ENCODE results near the gene PGS1.

PGS1 gene

DNA sequence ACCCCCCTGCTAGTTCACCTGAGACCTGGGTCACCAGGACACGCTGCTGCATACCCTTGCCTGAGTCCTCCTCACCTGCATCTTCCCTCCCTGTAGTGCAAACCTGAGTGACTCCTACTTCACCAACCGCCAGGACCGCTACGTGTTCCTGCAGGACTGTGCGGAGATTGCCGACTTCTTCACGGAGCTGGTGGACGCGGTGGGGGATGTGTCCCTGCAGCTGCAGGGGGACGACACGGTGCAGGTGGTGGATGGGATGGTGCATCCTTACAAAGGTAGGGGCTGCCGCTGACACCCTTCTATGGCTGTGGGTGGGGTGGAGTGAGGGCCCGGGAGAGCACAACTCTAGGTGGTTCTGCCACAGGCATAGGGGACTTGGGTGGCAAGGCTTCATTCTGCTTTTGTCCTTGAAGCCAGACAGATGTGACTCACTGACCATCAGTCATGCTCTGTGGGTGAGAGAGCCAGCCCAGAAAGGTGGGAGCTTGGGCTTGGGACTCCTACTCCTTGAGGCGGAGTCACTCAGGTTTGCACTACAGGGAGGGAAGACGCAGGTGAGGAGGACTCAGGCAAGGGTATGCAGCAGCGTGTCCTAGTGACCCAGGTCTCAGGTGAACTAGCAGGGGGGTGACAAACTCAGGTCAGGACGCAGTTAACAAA, 22.3 kb downstream of the PGS1 start:
- Histone ChIP-seq H3K9me3 (ENCODE audit: low read depth, low read length) (no peaks in the 10 kb centered on the region), H3K9ac (ENCODE audit: insufficient read length) (no peak overlapping the region), H3K4me3 (no peak overlapping the region), H3K36me3 (ENCODE audit: insufficient read depth, low read length) (peaks cover 79% of the 10 kb centered on the region; the same call in 1 of the 2 replicates), H3K27ac (no peak overlapping the region)
- no peak for TF ChIP-seq POLR2AphosphoS5 (IDR thresholded peaks at IDR 0.05; ENCODE audit: borderline replicate concordance, low read depth, low read length)
- TF ChIP-seq FOXP2 (optimal IDR thresholded peaks at IDR 0.05; ENCODE audit: control extremely low read depth, extremely low read length, insufficient read depth), result no peak
- TF ChIP-seq EZH2 (IDR thresholded peaks at IDR 0.05), result no peak
- no peak for DNase-seq (ENCODE audit: low read depth, low spot score)

DNA sequence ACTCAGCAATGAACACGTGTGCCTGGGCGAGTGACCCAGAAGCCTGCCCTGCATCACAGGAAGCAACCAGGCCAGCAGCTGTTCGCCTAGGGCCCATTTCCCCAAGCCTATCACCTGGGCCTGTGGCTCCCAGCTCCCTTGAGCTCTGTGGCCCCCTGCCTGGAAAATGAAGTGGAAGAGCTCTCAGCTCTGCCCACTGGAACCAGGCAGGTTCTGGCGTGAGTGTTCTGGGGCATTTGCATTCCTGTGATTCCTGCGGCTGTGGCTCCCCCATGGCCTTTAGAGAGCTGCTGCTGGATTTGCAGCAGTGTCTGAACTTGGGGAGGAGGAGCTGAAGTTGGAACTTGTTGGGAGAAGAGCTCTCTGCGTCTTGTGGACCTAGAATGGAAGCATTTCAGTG, 22.8 kb downstream of the PGS1 start:
- Histone ChIP-seq H3K27ac (no peak overlapping the region), H3K36me3 (ENCODE audit: insufficient read depth, low read length) (peaks cover 75% of the 10 kb centered on the region; the same call in 1 of the 2 replicates), H3K4me3 (no peak overlapping the region), H3K9me3 (ENCODE audit: low read depth, low read length) (no peaks in the 10 kb centered on the region), H3K9ac (ENCODE audit: insufficient read length) (no peak overlapping the region)
- TF ChIP-seq EZH2 (IDR thresholded peaks at IDR 0.05), result no peak
- no peak for TF ChIP-seq POLR2AphosphoS5 (IDR thresholded peaks at IDR 0.05; ENCODE audit: borderline replicate concordance, low read depth, low read length)
- no peak for TF ChIP-seq FOXP2 (optimal IDR thresholded peaks at IDR 0.05; ENCODE audit: control extremely low read depth, extremely low read length, insufficient read depth)
- DNase-seq (ENCODE audit: low read depth, low spot score), result no peak

DNA sequence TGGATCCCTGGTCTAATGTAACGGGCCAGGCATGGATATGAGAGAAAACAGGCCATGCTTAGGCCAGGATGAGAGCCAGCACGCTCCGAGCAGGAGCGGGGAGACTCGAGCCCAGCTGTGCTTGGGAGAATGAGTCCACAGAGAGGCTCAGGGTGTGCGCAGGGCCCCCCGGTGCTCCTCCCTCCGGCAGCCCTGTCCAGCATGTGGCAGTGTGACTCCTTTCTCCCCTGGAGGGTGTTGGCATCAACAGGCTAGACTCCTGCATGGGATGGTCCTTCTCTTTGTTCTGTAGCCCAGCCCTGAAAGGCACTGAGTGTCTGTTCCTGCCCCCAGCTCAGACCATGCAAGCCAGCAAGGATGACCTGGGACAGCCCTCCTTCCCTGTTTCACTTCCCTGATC, 23.4 kb downstream of the PGS1 start:
- TF ChIP-seq EZH2 (IDR thresholded peaks at IDR 0.05) (no peak), POLR2AphosphoS5 (IDR thresholded peaks at IDR 0.05; ENCODE audit: borderline replicate concordance, low read depth, low read length) (no peak), FOXP2 (optimal IDR thresholded peaks at IDR 0.05; ENCODE audit: control extremely low read depth, extremely low read length, insufficient read depth) (no peak)
- peaks cover 69% of the 10 kb centered on the region; the same call in 1 of the 2 replicates for H3K36me3 ChIP-seq (ENCODE audit: insufficient read depth, low read length)
- no peak overlapping the region for H3K4me3 ChIP-seq
- H3K9me3 ChIP-seq (ENCODE audit: low read depth, low read length), result no peaks in the 10 kb centered on the region
- DNase-seq (ENCODE audit: low read depth, low spot score), result no peak
- H3K27ac ChIP-seq, result no peak overlapping the region
- H3K9ac ChIP-seq (ENCODE audit: insufficient read length), result no peak overlapping the region

DNA sequence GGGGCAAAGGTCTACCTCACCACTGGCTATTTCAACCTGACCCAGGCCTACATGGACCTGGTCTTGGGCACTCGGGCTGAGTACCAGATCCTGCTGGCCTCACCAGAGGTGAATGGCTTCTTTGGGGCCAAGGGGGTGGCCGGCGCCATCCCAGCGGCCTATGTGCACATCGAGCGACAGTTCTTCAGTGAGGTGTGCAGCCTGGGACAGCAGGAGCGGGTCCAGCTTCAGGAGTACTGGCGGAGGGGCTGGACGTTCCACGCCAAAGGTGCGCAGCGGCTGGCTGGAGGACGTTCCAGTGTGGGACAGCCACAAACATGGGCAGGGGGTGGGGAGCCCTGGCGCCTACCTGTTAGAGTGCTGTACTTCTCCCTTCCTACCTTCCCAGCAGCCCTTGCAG, 25.4 kb downstream of the PGS1 start:
- DNase-seq (ENCODE audit: low read depth, low spot score), result no peak
- peaks cover 55% of the 10 kb centered on the region; the same call in 1 of the 2 replicates for H3K36me3 ChIP-seq (ENCODE audit: insufficient read depth, low read length)
- TF ChIP-seq POLR2AphosphoS5 (IDR thresholded peaks at IDR 0.05; ENCODE audit: borderline replicate concordance, low read depth, low read length), result no peak
- TF ChIP-seq FOXP2 (optimal IDR thresholded peaks at IDR 0.05; ENCODE audit: control extremely low read depth, extremely low read length, insufficient read depth), result no peak
- no peak for TF ChIP-seq EZH2 (IDR thresholded peaks at IDR 0.05)
- no peak overlapping the region for H3K4me3 ChIP-seq
- H3K9ac ChIP-seq (ENCODE audit: insufficient read length), result no peak overlapping the region
- no peaks in the 10 kb centered on the region for H3K9me3 ChIP-seq (ENCODE audit: low read depth, low read length)
- H3K27ac ChIP-seq, result no peak overlapping the region

DNA sequence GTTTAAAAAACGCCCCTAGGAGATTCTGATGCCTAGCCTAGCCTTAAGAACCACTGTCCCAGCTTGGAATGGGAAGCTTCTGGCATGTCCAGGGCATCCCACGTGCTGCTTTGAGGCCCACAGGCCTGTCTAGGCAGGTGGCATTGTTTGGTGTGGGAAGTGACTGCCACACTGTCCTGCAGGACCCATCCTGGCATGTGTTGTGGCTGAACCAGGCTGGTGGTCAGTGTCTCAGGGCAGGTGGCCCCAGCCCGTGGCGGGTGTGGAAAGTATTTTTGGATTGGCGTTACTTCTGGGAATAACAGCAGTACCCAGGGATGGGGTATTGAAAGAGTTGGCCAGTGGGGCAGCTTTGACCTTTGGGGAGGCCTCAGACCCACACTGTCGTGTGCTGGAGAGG, 27.9 kb downstream of the PGS1 start:
- no peak overlapping the region for H3K4me3 ChIP-seq
- TF ChIP-seq FOXP2 (optimal IDR thresholded peaks at IDR 0.05; ENCODE audit: control extremely low read depth, extremely low read length, insufficient read depth) (no peak), EZH2 (IDR thresholded peaks at IDR 0.05) (no peak), POLR2AphosphoS5 (IDR thresholded peaks at IDR 0.05; ENCODE audit: borderline replicate concordance, low read depth, low read length) (no peak)
- no peak for DNase-seq (ENCODE audit: low read depth, low spot score)
- H3K36me3 ChIP-seq (ENCODE audit: insufficient read depth, low read length), result peaks cover 31% of the 10 kb centered on the region; the same call in 1 of the 2 replicates
- no peak overlapping the region for H3K9ac ChIP-seq (ENCODE audit: insufficient read length)
- H3K9me3 ChIP-seq (ENCODE audit: low read depth, low read length), result no peaks in the 10 kb centered on the region
- H3K27ac ChIP-seq, result no peak overlapping the region

DNA sequence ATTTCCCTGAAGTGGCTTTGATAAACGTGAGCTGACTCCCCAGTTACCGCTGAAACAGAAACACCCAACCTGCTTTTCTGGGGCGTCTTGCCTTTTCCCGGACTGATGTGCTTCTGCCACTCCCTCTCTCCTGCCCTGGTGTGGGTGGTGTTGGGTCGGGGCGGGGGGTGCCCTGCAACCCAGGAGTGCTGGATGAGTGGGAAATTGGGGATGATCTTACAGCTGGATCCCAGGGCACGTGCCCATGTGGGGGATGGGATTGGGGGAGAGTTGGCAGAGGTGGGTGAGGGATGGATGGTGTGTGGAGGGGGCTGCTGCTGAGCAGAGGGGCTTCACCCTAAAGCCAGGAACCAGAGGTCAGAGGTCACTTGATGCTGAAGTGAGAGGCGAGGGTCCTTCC, 28.5 kb downstream of the PGS1 start:
- Histone ChIP-seq H3K4me3 (no peak overlapping the region), H3K9me3 (ENCODE audit: low read depth, low read length) (no peaks in the 10 kb centered on the region), H3K27ac (no peak overlapping the region), H3K36me3 (ENCODE audit: insufficient read depth, low read length) (peaks cover 27% of the 10 kb centered on the region; the same call in 1 of the 2 replicates), H3K9ac (ENCODE audit: insufficient read length) (no peak overlapping the region)
- DNase-seq (ENCODE audit: low read depth, low spot score), result no peak
- no peak for TF ChIP-seq FOXP2 (optimal IDR thresholded peaks at IDR 0.05; ENCODE audit: control extremely low read depth, extremely low read length, insufficient read depth)
- TF ChIP-seq EZH2 (IDR thresholded peaks at IDR 0.05), result no peak
- TF ChIP-seq POLR2AphosphoS5 (IDR thresholded peaks at IDR 0.05; ENCODE audit: borderline replicate concordance, low read depth, low read length), result no peak

DNA sequence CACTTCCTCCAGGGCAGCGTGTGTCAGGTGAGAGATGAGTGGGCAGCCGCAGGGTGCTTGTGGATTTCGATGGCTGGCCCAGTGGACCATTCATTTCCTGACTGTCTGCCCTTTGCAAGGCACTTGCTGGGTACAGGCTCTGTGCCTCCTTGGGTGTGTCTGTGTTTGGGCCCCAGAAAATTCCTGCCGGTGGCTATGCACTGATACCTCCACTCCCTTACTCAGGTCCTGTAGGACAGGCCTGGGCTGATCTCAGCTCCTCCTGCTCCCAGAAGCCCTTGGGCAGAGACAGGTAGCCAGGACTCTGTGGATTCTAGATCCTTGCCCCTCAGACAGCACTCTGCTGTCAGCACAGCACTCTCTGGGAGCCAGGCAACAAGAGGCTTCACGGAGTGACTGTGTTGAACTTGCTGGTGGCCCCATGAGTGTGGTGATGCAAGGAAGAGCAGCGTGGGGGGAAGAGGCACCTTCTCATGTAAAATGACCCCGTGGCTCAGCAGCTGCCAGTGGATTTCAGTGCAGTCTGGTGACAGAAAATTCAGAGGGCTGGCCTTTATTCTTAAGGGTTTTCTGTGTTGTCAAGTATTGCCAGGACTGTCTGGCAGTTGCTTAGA, 29.0 kb downstream of the PGS1 start:
- no peaks in the 10 kb centered on the region for H3K9me3 ChIP-seq (ENCODE audit: low read depth, low read length)
- no peak overlapping the region for H3K9ac ChIP-seq (ENCODE audit: insufficient read length)
- no peak for DNase-seq (ENCODE audit: low read depth, low spot score)
- H3K27ac ChIP-seq, result no peak overlapping the region
- TF ChIP-seq EZH2 (IDR thresholded peaks at IDR 0.05) (no peak), FOXP2 (optimal IDR thresholded peaks at IDR 0.05; ENCODE audit: control extremely low read depth, extremely low read length, insufficient read depth) (no peak), POLR2AphosphoS5 (IDR thresholded peaks at IDR 0.05; ENCODE audit: borderline replicate concordance, low read depth, low read length) (no peak)
- peaks cover 25% of the 10 kb centered on the region; the same call in 1 of the 2 replicates for H3K36me3 ChIP-seq (ENCODE audit: insufficient read depth, low read length)
- no peak overlapping the region for H3K4me3 ChIP-seq

DNA sequence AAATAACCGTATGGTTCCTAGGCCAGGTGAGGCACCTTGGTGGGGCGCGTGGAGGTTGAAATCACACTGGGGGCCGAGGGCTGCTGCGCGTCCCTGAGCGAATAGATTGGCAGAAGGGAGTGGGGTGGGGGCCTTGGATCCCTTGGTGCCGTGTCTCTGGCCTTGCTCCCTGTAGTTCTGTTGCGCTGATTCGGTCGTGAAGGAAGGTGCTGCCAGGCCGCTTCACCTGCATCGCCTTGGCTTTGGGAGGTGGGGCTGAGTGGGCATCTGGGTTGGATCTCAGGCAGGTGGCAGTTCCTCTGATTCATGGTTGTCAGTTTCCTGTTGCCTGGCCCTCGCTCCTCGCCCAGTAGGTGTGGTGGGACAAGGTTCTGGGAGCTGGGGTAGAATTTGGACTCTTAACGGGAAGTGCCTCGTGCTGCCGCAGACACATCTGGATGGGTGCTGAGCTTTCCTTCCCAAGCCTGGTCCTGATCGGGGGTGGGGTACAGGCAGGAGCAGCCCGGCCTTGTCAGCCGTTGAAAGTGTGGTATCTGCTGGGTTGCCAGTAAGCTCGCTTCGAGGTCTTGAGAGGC, 30.1 kb downstream of the PGS1 start:
- TF ChIP-seq EZH2 (IDR thresholded peaks at IDR 0.05), result no peak
- no peak for TF ChIP-seq POLR2AphosphoS5 (IDR thresholded peaks at IDR 0.05; ENCODE audit: borderline replicate concordance, low read depth, low read length)
- no peak for TF ChIP-seq FOXP2 (optimal IDR thresholded peaks at IDR 0.05; ENCODE audit: control extremely low read depth, extremely low read length, insufficient read depth)
- Histone ChIP-seq H3K9me3 (ENCODE audit: low read depth, low read length) (no peaks in the 10 kb centered on the region), H3K9ac (ENCODE audit: insufficient read length) (no peak overlapping the region), H3K4me3 (no peak overlapping the region), H3K36me3 (ENCODE audit: insufficient read depth, low read length) (peaks cover 15% of the 10 kb centered on the region; the same call in 1 of the 2 replicates), H3K27ac (no peak overlapping the region)
- no peak for DNase-seq (ENCODE audit: low read depth, low spot score)
